HG03280 (cell line): Measurements from ENCODE around the gene MTRF1L.
A peak's percentile ranks its signal among the peaks of the same experiment; 100 is the strongest.
"Not testable (repeated sequence)": the region's sequence is repeated elsewhere in the genome, so short reads cannot be mapped to it uniquely, and the experiment has no call there.

Source experiments
- ATAC-seq: cut with Tn5 transposase; IDR thresholded peaks from one replicate; pipeline ENCODE4 v1.9.1; 2021; ENCODE audit warnings: mild to moderate bottlenecking, moderate library complexity; ENCODE audit not compliant: unreplicated experiment

MTRF1L gene

GRCh38 chr6:152973916-152974315, 28.6 kb downstream of the MTRF1L start:
- ATAC-seq = no peak

DNA sequence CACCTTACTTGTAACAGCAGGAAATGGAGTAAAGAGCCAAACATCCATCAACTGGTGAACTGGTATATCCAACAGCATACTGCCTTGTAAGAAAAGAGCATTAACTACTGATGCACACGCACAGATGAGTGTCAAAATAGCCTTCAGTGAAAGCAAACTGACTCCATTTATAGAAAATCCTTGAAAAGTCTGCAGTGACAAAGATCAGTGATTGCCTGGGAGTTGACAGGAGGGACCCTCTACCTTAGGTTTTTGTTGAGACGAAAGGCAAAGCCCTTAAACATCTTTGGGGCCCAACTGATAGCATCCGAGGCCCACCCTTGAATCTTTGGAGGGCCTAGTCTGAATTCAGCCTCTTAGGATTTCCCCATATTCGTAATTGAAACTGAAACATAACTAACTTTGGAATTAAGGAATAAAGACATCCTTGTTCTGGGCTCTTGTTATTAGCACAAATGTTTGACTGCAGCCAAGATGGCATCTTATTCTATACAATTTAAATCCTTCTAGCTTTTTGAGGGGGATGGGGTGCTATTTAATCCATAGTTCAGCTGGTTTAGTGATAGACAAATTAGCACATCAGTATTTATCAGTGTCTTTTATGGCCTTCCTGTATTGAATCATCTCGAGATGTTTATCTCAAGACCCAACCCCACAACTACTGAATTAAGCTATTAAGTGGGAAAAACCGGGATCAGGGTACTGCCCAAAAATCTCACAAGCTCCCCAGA, 32.7 kb downstream of the MTRF1L start:
- ATAC-seq = no peak

DNA sequence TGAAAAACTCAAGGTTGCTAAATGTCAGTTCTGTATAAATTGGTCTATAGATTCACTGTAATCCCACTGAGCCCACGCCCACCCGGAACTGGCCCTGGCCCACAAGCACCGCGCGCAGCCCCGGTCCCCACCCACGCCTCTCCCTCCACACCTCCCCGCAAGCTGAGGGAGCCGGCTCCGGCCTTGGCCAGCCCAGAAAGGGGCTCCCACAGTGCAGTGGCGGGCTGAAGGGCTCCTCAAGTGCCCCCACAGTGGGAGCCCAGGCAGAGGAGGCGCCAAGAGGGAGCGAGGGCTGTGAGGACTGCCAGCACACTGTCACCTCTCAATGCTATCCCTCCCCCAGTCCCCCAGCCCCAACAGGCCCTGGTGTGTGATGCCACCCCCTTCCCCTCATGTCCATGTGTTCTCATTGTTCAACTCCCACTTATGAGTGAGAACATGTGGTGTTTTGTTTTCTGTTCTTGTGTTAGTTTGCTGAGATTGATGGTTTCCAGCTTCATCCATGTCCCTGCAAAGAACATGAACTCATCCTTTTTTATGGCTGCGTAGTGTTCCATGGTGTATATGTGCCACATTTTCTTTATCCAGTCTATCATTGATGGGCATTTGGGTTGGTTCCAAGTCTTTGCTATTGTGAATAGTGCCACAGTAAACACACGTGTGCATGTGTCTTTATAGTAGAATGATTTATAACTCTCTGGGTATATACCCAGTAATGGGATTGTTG, 36.2 kb downstream of the MTRF1L start:
- not testable (repeated sequence) for ATAC-seq

GRCh38 chr6:152959333-152959732, 43.2 kb downstream of the MTRF1L start:
- no peak for ATAC-seq

DNA sequence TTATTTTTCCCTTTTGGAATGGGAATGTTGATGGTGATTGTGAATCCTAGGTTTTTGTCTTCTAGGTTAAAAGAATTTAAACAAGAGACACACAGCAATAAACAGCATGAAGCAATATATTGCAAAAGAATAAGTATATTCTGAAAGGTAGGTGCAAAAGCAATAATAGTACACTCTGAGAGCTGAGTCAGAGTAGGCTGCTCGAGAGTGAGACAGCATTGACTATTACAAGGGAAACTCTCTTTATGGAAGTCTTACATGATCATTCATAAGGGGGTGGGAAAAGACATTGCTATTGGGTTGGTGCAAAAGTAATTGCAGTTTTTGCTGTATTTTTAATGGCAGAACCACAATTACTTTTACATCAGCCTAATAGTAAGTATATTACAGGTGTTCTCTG, 44.7 kb downstream of the MTRF1L start:
- ATAC-seq = no peak

DNA sequence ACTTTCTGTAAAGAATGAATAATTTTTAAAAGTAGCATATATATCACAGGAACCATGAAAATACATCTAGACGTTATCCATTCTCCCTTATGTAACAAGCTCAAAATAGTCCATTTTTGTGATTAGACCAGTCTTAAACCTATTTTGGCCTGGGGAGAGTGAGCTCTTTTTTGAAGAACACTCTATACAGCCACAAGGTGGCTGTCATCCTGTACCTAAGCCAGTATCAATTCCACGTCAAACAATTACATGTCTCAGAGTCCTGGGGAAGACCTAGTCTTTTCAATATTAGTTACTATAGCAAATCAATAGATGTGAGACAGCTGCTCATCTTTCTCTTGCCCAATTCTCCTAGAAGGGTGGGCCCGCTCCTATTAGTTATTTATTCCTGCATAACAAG, 48.1 kb downstream of the MTRF1L start:
- ATAC-seq = no peak

- ATAC-seq = no peak
Observed at GRCh38 chr6:152952866-152953509, 49.5 kb downstream of the MTRF1L start.

GRCh38 chr6:152952045-152952444, 50.5 kb downstream of the MTRF1L start:
- no peak for ATAC-seq

DNA sequence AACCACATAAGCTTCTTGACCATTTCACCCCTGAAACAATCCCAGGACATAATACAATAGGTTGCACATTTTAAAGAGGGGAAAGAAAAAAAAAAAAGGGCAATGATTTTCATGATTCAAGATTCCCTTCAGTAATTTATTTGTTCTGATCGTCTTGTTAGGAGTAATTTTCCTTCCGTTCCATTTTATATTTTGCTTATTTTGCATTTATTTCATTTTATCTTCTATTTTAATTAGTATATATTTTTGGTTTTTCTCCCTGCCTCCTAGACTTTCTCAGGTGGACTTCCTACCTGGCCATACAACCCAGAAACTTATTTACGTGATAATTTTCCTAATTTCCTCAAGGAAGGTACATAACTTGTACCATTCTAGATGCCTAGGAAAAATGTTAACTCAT, 52.3 kb downstream of the MTRF1L start:
- ATAC-seq = no peak

GRCh38 chr6:152948150-152948768, 54.2 kb downstream of the MTRF1L start:
- peak; percentile 83 for ATAC-seq

DNA sequence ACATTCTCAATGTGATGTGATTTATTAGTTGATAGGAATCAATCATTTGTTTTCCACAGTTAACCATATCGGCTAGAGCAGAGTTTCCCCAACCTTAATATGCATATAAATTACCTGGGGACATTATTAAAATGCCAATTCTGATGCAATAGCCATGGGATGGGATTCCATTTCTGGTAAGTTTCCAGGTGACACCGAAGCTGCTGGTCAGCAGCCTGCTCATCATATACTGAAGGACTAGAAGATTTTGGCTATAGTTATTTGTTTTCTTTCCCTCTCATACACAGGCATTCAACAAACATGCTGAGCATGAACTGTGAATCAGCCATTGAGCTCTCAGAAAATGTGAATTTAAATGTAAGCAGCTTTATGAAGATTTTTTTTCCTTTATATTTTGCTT, 55.5 kb downstream of the MTRF1L start:
- no peak for ATAC-seq

- ATAC-seq = no peak
Observed at GRCh38 chr6:152946484-152946883, 56.0 kb downstream of the MTRF1L start.

DNA sequence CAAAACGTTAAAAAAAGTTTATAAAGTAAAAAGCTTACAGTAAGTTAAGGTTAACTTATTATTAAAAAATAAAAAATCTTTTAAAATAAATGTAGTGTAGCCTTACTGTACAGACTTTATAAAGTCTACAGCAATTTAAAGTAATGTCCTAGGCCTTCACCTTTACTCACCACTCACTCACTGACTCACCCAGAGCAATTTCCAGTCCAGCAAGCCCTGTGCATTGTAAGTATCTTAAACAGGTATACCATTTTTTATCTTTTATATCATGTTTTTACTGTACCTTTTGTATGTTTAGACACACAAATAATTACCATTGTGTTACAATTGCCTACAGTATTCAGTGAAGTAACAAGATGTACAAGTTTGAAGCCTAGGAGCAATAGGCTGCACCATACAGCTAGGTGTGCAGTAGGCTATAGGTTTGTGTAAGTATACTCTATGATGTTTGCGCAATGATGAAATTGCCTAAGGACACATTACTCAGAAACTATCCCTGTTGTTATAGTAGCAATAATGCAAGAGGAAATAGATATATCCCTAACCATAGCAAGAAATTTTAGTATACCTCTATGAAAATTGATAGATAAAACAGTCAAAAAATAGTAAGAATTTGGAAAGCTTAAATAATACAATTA, 59.1 kb downstream of the MTRF1L start:
- ATAC-seq = no peak

- no peak for ATAC-seq
Observed at GRCh38 chr6:152942319-152942869, 60.1 kb downstream of the MTRF1L start.

DNA sequence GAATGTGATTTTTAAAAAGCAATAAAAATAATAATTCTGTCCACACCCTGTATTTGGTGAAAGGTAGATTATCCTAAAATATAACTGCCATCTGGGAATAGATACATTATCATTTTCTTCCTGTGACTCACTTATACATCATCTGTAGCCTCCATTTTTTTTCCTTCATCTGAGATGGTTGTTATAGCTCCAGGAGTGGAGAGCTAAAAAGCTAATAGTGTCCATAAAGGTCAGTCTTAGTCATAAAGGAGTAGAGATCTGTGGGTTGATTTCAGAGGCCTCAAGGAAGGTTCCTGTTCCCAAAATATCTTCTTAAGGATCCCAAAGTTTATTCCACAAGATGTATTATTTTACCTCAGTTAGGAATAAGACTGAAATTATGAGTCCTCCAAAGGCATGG, 60.8 kb downstream of the MTRF1L start:
- ATAC-seq = no peak
